Measurements from ENCODE around the gene PI4K2A. TPM values are rescaled to one million over a fixed set of nuclear protein-coding genes. Genes with fewer than 3 reads are reported as not detected.
"Not testable (repeated sequence)": the region's sequence is repeated elsewhere in the genome, so short reads cannot be mapped to it uniquely, and the experiment has no call there.

The PI4K2A gene
- total RNA-seq, 1 donor from 2014 or later = 22.1 TPM

GRCh38 chr10:97683556-97684367, 43.3 kb downstream of the PI4K2A start:
- Mint-ChIP-seq H3K4me1 (ENCODE audit: unreplicated experiment) (peaks cover 48% of the 10 kb centered on the region), H3K27ac (ENCODE audit: unreplicated experiment) (peak overlapping the region; percentile 47), H3K9me3 (ENCODE audit: unreplicated experiment) (no peaks in the 10 kb centered on the region), H3K36me3 (ENCODE audit: unreplicated experiment) (no peaks in the 10 kb centered on the region), H3K4me3 (ENCODE audit: unreplicated experiment) (no peak overlapping the region), H3K27me3 (ENCODE audit: unreplicated experiment) (no peaks in the 10 kb centered on the region)
- DNase-seq (ENCODE audit: extremely low spot score, unreplicated experiment) = no peak
- TF ChIP-seq CTCF (IDR thresholded peaks at IDR 0.05) = no peak

- Mint-ChIP-seq H3K4me1 (ENCODE audit: unreplicated experiment) (peaks cover 49% of the 10 kb centered on the region), H3K27ac (ENCODE audit: unreplicated experiment) (peak overlapping the region; percentile 47)
- DNase-seq (ENCODE audit: extremely low spot score, unreplicated experiment); H3K27me3 Mint-ChIP-seq (ENCODE audit: unreplicated experiment); H3K36me3 Mint-ChIP-seq (ENCODE audit: unreplicated experiment); H3K4me3 Mint-ChIP-seq (ENCODE audit: unreplicated experiment); H3K9me3 Mint-ChIP-seq (ENCODE audit: unreplicated experiment): not testable (repeated sequence)
Observed at GRCh38 chr10:97684368-97684713, 43.9 kb downstream of the PI4K2A start.

GRCh38 chr10:97684866-97685394, 44.5 kb downstream of the PI4K2A start:
- no peak for TF ChIP-seq CTCF (IDR thresholded peaks at IDR 0.05)
- H3K4me1 Mint-ChIP-seq (ENCODE audit: unreplicated experiment) = peaks cover 55% of the 10 kb centered on the region
- H3K4me3 Mint-ChIP-seq (ENCODE audit: unreplicated experiment) = no peak overlapping the region
- no peaks in the 10 kb centered on the region for H3K36me3 Mint-ChIP-seq (ENCODE audit: unreplicated experiment)
- no peaks in the 10 kb centered on the region for H3K9me3 Mint-ChIP-seq (ENCODE audit: unreplicated experiment)
- peak overlapping the region; percentile 52 for H3K27ac Mint-ChIP-seq (ENCODE audit: unreplicated experiment)
- no peak for DNase-seq (ENCODE audit: extremely low spot score, unreplicated experiment)
- no peaks in the 10 kb centered on the region for H3K27me3 Mint-ChIP-seq (ENCODE audit: unreplicated experiment)

- Mint-ChIP-seq H3K4me3 (ENCODE audit: unreplicated experiment) (peak overlapping the region; percentile 82), H3K36me3 (ENCODE audit: unreplicated experiment) (no peaks in the 10 kb centered on the region), H3K27ac (ENCODE audit: unreplicated experiment) (peak overlapping the region; percentile 67), H3K27me3 (ENCODE audit: unreplicated experiment) (no peaks in the 10 kb centered on the region), H3K9me3 (ENCODE audit: unreplicated experiment) (no peaks in the 10 kb centered on the region), H3K4me1 (ENCODE audit: unreplicated experiment) (peaks cover 60% of the 10 kb centered on the region)
- no peak for DNase-seq (ENCODE audit: extremely low spot score, unreplicated experiment)
- peak; percentile 40 for TF ChIP-seq CTCF (IDR thresholded peaks at IDR 0.05)
Observed at GRCh38 chr10:97685395-97685958, 45.0 kb downstream of the PI4K2A start.

- no peaks in the 10 kb centered on the region for H3K27me3 Mint-ChIP-seq (ENCODE audit: unreplicated experiment)
- H3K36me3 Mint-ChIP-seq (ENCODE audit: unreplicated experiment) = no peaks in the 10 kb centered on the region
- peak overlapping the region; percentile 73 for H3K27ac Mint-ChIP-seq (ENCODE audit: unreplicated experiment)
- H3K9me3 Mint-ChIP-seq (ENCODE audit: unreplicated experiment) = no peaks in the 10 kb centered on the region
- H3K4me1 Mint-ChIP-seq (ENCODE audit: unreplicated experiment) = peaks cover 60% of the 10 kb centered on the region
- no peak for TF ChIP-seq CTCF (IDR thresholded peaks at IDR 0.05)
- no peak for DNase-seq (ENCODE audit: extremely low spot score, unreplicated experiment)
- H3K4me3 Mint-ChIP-seq (ENCODE audit: unreplicated experiment) = peak overlapping the region; percentile 82
Observed at GRCh38 chr10:97686301-97686961, 46.0 kb downstream of the PI4K2A start.

Measured in osteocyte (in vitro differentiated cells).